PFSK-1 (cell line): Measurements from ENCODE around the gene CX3CL1.

Source experiments
- FOXP2 ChIP-seq: optimal IDR thresholded peaks from 2 replicates; pipeline ENCODE3; 2011; ENCODE audit warnings: borderline replicate concordance, control low read depth, inconsistent platforms; ENCODE audit not compliant: insufficient read depth; ENCODE audit errors: extremely low read length, extremely low read depth
- POLR2AphosphoS5 ChIP-seq: IDR thresholded peaks from 2 replicates; pipeline ENCODE4 v1.6.1; 2012; ENCODE audit warnings: low read depth, mild to moderate bottlenecking, control low read depth, low read length, moderate library complexity
- REST ChIP-seq, 2 experiments: IDR thresholded peaks; 2 replicates each; pipeline versions ENCODE4 v1.6.1 to v1.8.0; 2011 to 2012; ENCODE audit warnings: low read depth in 2 of 2, low read length in 2 of 2, control low read depth in 1 of 2, inconsistent platforms in 1 of 2, mild to moderate bottlenecking in 1 of 2, moderate library complexity in 1 of 2; ENCODE audit not compliant: insufficient read depth in 1 of 2
- SIN3A ChIP-seq: IDR thresholded peaks from 2 replicates; pipeline ENCODE4 v1.6.1; 2012; ENCODE audit warnings: mild to moderate bottlenecking, low read length, moderate library complexity, borderline replicate concordance; ENCODE audit not compliant: insufficient read depth
- TAF1 ChIP-seq: IDR thresholded peaks from 2 replicates; pipeline ENCODE4 v1.6.1; 2012; ENCODE audit warnings: low read length, control low read depth, borderline replicate concordance; ENCODE audit not compliant: insufficient read depth

The CX3CL1 gene

GRCh38 chr16:57413733-57414132, 41.4 kb downstream of the CX3CL1 start:
- TF ChIP-seq REST (IDR thresholded peaks at IDR 0.05; ENCODE audit: insufficient read depth in 1 of 2, low read depth in 2 of 2, low read length in 2 of 2) (no peak), POLR2AphosphoS5 (no peak), TAF1 (no peak), SIN3A (no peak), FOXP2 (no peak)

GRCh38 chr16:57416084-57416483, 43.8 kb downstream of the CX3CL1 start:
- TF ChIP-seq POLR2AphosphoS5 (no peak), TAF1 (no peak), FOXP2 (no peak), REST (IDR thresholded peaks at IDR 0.05; ENCODE audit: insufficient read depth in 1 of 2, low read depth in 2 of 2, low read length in 2 of 2) (no peak), SIN3A (no peak)

- no peak for TF ChIP-seq POLR2AphosphoS5
- no peak for TF ChIP-seq REST (IDR thresholded peaks at IDR 0.05; ENCODE audit: insufficient read depth in 1 of 2, low read depth in 2 of 2, low read length in 2 of 2)
- TF ChIP-seq FOXP2, result no peak
- no peak for TF ChIP-seq SIN3A
Measured at GRCh38 chr16:57419506-57419905, 47.2 kb downstream of the CX3CL1 start.

- TF ChIP-seq TAF1 (no peak), SIN3A (no peak), POLR2AphosphoS5 (no peak), REST (IDR thresholded peaks at IDR 0.05; ENCODE audit: insufficient read depth in 1 of 2, low read depth in 2 of 2, low read length in 2 of 2) (no peak), FOXP2 (no peak)
Measured at GRCh38 chr16:57422026-57422944, 50.0 kb downstream of the CX3CL1 start.

- TF ChIP-seq REST (IDR thresholded peaks at IDR 0.05; ENCODE audit: insufficient read depth in 1 of 2, low read depth in 2 of 2, low read length in 2 of 2) (no peak), POLR2AphosphoS5 (no peak), SIN3A (no peak), FOXP2 (no peak), TAF1 (no peak)
Measured at GRCh38 chr16:57423152-57423551, 50.9 kb downstream of the CX3CL1 start.
